Keratinocyte (primary cell): ENCODE measurements around the gene GNA14. TPM values are rescaled to one million over a fixed set of nuclear protein-coding genes. Genes with fewer than 3 reads are reported as not detected.

Experiments
- DNase-seq: peaks from one replicate; pipeline ENCODE4 v3.0.0-alpha.2; 2011; ENCODE audit warnings: low read depth, missing footprints, low spot score
- FAIRE-seq: peaks from 2 replicates; lab custom pipeline; 2011; peaks lifted over from hg19 to GRCh38; lab: Jason Lieb, UNC
- H2AFZ ChIP-seq: 2 replicates; pipeline ENCODE4 v1.6.0; 2012; ENCODE audit warnings: low read length, control low read depth, inconsistent platforms; ENCODE audit not compliant: control insufficient read depth
- H3K27ac ChIP-seq: 2 replicates; pipeline ENCODE4 v1.5.1; 2011; ENCODE audit warnings: low read length; ENCODE audit not compliant: control insufficient read depth, insufficient read depth
- H3K27me3 ChIP-seq: 3 replicates; pipeline ENCODE4 v1.6.0; 2011; ENCODE audit warnings: low read length; ENCODE audit not compliant: control insufficient read depth, insufficient read depth; ENCODE audit errors: extremely low read depth
- H3K36me3 ChIP-seq, 2 experiments: 2 replicates in 1 of 2; 3 replicates in 1 of 2; pipeline ENCODE4 v1.5.1; 2011; ENCODE audit warnings: low read length in 2 of 2, mild to moderate bottlenecking in 1 of 2; ENCODE audit not compliant: control insufficient read depth in 2 of 2, insufficient read depth in 2 of 2; ENCODE audit errors: extremely low read depth in 1 of 2
- H3K4me1 ChIP-seq: 3 replicates; pipeline ENCODE4 v1.5.1; 2011; ENCODE audit warnings: low read length; ENCODE audit not compliant: control insufficient read depth, insufficient read depth; ENCODE audit errors: extremely low read depth
- H3K4me2 ChIP-seq: 3 replicates; pipeline ENCODE4 v1.6.0; 2011; ENCODE audit warnings: low read depth, low read length; ENCODE audit not compliant: control insufficient read depth, insufficient read depth; ENCODE audit errors: extremely low read depth
- H3K4me3 ChIP-seq, 3 experiments: fragments of 200-600 bp in 1 of 3; sonication (generic) in 1 of 3; 2 replicates in 2 of 3; 3 replicates in 1 of 3; pipeline ENCODE4 v1.5.1; 2011 to 2016; ENCODE audit warnings: low read length in 3 of 3, mild to moderate bottlenecking in 3 of 3, control low read depth in 2 of 3, inconsistent platforms in 1 of 3, low read depth in 1 of 3, mixed read lengths in 1 of 3, mixed run types in 1 of 3, moderate library complexity in 1 of 3; ENCODE audit not compliant: control insufficient read depth in 2 of 3, insufficient read depth in 2 of 3; ENCODE audit errors: extremely low read depth in 1 of 3
- H3K79me2 ChIP-seq: 2 replicates; pipeline ENCODE4 v1.6.0; 2012; ENCODE audit warnings: low read length; ENCODE audit not compliant: control insufficient read depth, insufficient read depth
- H3K9ac ChIP-seq: 3 replicates; pipeline ENCODE4 v1.6.0; 2011; ENCODE audit warnings: low read length; ENCODE audit not compliant: control insufficient read depth, insufficient read depth; ENCODE audit errors: extremely low read depth
- H3K9me1 ChIP-seq: 3 replicates; pipeline ENCODE4 v1.6.0; 2011; ENCODE audit warnings: low read length; ENCODE audit not compliant: control insufficient read depth, insufficient read depth; ENCODE audit errors: extremely low read depth
- H3K9me3 ChIP-seq: 2 replicates; pipeline ENCODE4 v1.5.1; 2012; ENCODE audit warnings: low read depth, low read length; ENCODE audit not compliant: control insufficient read depth
- H4K20me1 ChIP-seq: 3 replicates; pipeline ENCODE4 v1.6.0; 2011; ENCODE audit warnings: low read length; ENCODE audit not compliant: control insufficient read depth, insufficient read depth; ENCODE audit errors: extremely low read depth
- CTCF ChIP-seq, 3 experiments: IDR thresholded peaks in 1 of 3; conservative IDR thresholded peaks in 1 of 3; optimal IDR thresholded peaks in 1 of 3; 2 replicates in 2 of 3; 3 replicates in 1 of 3; pipeline versions ENCODE3 to v1.5.1; 2011; ENCODE audit warnings: low read length in 3 of 3, mild to moderate bottlenecking in 3 of 3, moderate library complexity in 2 of 3, control low read depth in 1 of 3, inconsistent platforms in 1 of 3; ENCODE audit not compliant: insufficient read depth in 2 of 3; ENCODE audit errors: extremely low read depth in 1 of 3
- EZH2 ChIP-seq: IDR thresholded peaks from one replicate; pipeline ENCODE4 v1.6.1; 2012; ENCODE audit warnings: inconsistent platforms, mild to moderate bottlenecking, low read length, moderate library complexity
- dilution Hi-C: fragments of 300-500 bp; cut with MboI; formaldehyde crosslinking; loops from one replicate; pipeline ENCODE4 v1.7.0; 2020; ENCODE audit warnings: low sequenced_read_pairs; ENCODE audit not compliant: extremely low pct_ligation_motif_present
- polyA plus RNA-seq, 5 experiments: library from polyadenylated mRNA; depleted of rRNA in 3 of 5; stranded (reverse) in 3 of 5; stranded (forward) in 1 of 5; unstranded in 1 of 5; fragments of >200 nt; gene quantifications; 1 replicate in 1 of 5; 2 replicates in 3 of 5; 3 replicates in 1 of 5; pipeline versions ENCODE4 v1.2.1 to v1.2.3, GENCODE V29; 2011 to 2012; ENCODE audit warnings: missing spikeins in 2 of 5, low read depth in 1 of 5, low replicate concordance in 1 of 5

The GNA14 gene
- polyA plus RNA-seq, 1 donor (not counting 4 experiments of a cell fraction or from before 2014, with no cell fraction given): not detected

- no peak overlapping the region for H3K4me3 ChIP-seq
- H4K20me1 ChIP-seq: no peaks in the 10 kb centered on the region
- H3K27me3 ChIP-seq: no peaks in the 10 kb centered on the region
- H3K27ac ChIP-seq: no peak overlapping the region
- no peaks in the 10 kb centered on the region for H3K79me2 ChIP-seq
- H3K9ac ChIP-seq: no peak overlapping the region
- H3K36me3 ChIP-seq: no peaks in the 10 kb centered on the region
- no peaks in the 10 kb centered on the region for H3K9me3 ChIP-seq
- no peak for FAIRE-seq
- dilution Hi-C loops: no loop called here
- H3K4me1 ChIP-seq: no peaks in the 10 kb centered on the region
- no peak overlapping the region for H3K4me2 ChIP-seq
- no peak for TF ChIP-seq EZH2
- peak; percentile 98 for TF ChIP-seq CTCF (optimal IDR thresholded peaks at IDR 0.05 in 1 of 3, IDR thresholded peaks at IDR 0.05 in 1 of 3, conservative IDR thresholded peaks at IDR 0.05 in 1 of 3; ENCODE audit: extremely low read depth in 1 of 3, insufficient read depth in 2 of 3, low read length in 3 of 3)
- DNase-seq: no peak
- no peaks in the 10 kb centered on the region for H3K9me1 ChIP-seq
- H2AFZ ChIP-seq: no peak overlapping the region
These were observed 214.3 kb downstream of the GNA14 start for GRCh38 chr9:77433675-77434445.

- Histone ChIP-seq H3K27me3 (no peaks in the 10 kb centered on the region), H3K9me1 (no peaks in the 10 kb centered on the region), H3K4me2 (no peak overlapping the region), H3K4me1 (no peaks in the 10 kb centered on the region), H3K79me2 (no peaks in the 10 kb centered on the region), H2AFZ (no peak overlapping the region), H3K9ac (no peak overlapping the region), H3K36me3 (no peaks in the 10 kb centered on the region), H3K4me3 (no peak overlapping the region), H3K27ac (no peak overlapping the region), H4K20me1 (no peaks in the 10 kb centered on the region), H3K9me3 (no peaks in the 10 kb centered on the region)
- no peak for TF ChIP-seq CTCF (optimal IDR thresholded peaks at IDR 0.05 in 1 of 3, IDR thresholded peaks at IDR 0.05 in 1 of 3, conservative IDR thresholded peaks at IDR 0.05 in 1 of 3; ENCODE audit: extremely low read depth in 1 of 3, insufficient read depth in 2 of 3, low read length in 3 of 3)
- no peak for TF ChIP-seq EZH2
- DNase-seq (no peak), FAIRE-seq (no peak)
- dilution Hi-C loops: no loop called here
These were observed 216.1 kb downstream of the GNA14 start for GRCh38 chr9:77432053-77432452.
